ENCODE results near the gene C14orf180. TPM values are rescaled to one million over a fixed set of nuclear protein-coding genes. Genes with fewer than 3 reads are reported as not detected.
"Not testable (repeated sequence)": the region's sequence is repeated elsewhere in the genome, so short reads cannot be mapped to it uniquely, and the experiment has no call there.

Gene C14orf180
- polyA plus RNA-seq, 1 donor, result 13.3 TPM

DNA sequence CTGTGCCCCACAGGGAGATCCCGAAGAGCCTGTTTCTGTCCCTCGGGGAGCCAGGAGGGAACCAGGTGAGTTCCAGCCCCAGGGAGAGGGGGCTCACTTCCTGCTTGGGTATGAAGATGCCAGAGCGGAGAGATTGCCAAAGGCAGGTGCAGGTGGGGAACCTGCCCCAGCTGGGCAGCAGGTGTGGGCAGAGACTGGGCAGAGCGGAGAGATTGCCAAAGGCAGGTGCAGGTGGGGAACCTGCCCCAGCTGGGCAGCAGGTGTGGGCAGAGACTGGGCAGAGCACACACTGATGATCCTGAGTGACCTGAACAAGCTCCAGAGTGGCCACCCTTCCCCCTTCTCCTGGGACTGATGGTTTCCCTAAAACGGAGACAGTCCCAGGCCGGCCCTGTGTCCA is 375 bp downstream of the C14orf180 start:
- DNase-seq, result not testable (repeated sequence)

- DNase-seq, result no peak
Observed at GRCh38 chr14:104580961-104581360, 1.4 kb downstream of the C14orf180 start.

DNA sequence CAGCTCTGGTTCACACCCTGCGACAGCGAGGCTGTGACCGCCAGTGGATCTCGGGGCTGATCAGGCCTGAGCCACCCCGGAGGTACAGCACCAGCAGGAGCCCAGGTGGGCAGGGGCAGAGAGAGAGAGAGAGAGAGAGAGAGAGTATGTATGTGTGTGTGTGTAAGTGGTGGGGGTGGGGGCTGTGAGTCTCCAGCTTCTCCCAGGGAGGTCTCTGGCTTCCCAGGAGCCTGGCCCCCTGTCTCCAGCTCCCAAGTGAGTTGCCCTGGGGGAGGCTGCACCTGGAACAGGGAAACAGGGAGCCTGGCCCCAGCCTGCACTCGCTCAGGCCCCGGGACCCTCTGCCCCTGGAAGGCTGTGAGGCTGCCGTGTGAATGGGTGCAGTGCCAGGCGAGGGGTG is 2.0 kb downstream of the C14orf180 start:
- no peak for DNase-seq

DNA sequence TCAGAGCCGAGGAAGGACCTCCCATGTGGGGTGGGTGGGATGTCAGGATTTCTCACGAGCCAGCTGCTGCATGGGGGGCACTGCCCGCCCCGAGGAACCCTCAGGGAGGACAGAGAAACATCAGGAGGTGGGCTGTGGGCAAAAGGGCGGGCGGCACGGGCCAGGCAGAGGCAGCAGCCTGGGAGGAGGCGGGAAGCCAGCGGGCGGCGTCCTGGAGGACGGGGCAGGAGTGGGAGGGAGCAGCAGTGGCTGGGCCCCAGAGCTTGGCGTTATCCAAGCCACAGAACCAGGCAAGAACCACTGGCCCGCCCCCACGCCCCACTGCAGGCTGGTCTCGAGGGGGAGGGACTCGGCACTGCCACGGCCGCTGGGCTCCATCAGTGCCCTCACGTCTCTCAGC is 2.4 kb downstream of the C14orf180 start:
- DNase-seq, result no peak

DNA sequence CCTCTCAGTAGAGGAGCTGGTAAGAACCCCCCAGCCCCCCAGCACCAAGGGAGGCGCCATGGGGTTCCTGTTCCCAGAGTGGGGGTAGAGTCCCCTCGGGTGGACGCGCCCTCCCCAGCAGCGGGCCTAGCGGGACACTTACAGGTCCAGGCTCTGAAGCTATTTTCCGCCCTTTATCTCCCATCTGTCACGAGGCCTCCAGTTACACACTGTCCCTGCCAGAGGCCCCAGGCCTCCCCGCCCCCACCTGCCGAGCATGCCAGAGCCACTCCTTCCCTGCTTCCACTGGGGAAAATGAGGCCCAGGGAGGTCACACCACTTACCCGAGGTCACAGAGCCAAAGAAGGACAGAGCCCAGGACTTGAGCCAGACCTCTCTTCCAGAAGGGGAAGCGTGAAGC is 3.1 kb downstream of the C14orf180 start:
- DNase-seq, result no peak

DNA sequence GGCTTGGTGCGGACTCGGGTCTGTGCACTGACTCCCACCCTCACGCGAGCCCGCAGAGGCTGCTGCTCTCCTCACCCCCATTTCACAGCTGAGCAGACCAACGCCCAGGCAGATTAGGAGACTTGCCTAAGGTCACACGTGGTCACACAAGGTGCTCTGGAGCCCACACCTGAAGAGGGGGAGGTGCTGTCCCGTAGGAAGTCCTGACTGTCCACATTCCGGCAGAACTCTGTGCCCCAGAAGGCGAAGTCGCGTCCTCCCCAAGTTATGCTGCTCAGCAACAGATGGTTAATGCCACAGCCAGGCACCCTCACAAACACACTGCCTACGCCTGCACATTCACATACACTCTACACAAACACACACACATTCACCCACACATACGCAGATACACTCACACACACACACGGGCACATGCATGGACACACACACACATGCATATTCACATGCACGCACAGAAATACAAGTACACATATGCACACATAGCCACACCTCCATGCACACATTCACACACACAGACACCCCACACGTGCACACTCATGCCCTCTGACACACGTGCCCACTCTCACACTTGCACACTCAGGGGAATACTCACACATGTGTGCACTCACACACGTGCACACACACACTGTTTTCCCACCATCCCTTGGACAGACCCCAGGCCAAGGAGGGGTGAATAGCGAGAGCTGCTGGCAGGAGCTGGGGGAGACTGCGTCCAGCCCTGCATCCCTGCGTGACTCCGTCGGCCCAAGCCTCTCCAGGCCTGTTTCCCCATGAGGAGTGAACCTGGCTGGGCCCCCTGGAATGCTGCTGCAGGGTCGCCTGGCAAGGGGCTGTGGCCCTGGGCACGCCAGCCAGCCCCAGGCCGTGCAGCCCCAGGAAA is 4.1 kb downstream of the C14orf180 start:
- DNase-seq, result no peak

- no peak for DNase-seq
Observed at GRCh38 chr14:104584557-104584956, 5.0 kb downstream of the C14orf180 start.

DNA sequence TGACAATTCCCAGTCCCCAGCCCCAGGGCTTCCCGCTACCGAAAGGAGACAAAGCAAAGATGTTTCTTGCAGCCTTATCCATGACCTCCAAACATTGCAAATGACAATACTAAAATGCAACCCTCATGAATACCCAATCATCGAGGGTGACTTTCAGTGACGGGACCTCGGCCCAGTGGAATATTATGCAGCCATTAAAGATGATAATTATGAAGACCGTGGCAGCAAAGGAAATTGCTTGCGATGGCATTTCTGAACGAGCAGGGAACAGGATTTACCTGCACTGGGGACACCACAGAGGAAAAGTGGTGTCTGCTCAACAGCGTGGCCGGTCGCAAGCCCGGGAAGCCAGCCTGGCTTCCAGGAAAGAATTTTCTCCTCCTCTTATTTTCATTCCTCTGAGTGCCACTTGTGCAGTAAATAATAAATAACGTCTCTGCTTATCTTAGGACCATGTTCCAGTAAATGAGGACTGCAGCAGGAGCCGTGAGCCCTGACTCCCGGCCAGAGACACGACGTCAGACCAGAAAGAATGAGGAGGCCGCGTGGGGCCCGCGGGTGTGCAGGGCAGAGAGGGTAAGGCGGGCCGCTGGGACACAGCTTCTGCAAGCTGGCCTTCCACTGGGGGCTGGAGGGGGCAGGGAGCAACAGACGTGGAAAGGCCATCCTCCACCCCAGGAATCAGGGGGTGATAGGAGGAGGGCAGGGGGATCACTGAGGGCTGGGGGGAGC is 6.6 kb downstream of the C14orf180 start:
- DNase-seq, result no peak

DNA sequence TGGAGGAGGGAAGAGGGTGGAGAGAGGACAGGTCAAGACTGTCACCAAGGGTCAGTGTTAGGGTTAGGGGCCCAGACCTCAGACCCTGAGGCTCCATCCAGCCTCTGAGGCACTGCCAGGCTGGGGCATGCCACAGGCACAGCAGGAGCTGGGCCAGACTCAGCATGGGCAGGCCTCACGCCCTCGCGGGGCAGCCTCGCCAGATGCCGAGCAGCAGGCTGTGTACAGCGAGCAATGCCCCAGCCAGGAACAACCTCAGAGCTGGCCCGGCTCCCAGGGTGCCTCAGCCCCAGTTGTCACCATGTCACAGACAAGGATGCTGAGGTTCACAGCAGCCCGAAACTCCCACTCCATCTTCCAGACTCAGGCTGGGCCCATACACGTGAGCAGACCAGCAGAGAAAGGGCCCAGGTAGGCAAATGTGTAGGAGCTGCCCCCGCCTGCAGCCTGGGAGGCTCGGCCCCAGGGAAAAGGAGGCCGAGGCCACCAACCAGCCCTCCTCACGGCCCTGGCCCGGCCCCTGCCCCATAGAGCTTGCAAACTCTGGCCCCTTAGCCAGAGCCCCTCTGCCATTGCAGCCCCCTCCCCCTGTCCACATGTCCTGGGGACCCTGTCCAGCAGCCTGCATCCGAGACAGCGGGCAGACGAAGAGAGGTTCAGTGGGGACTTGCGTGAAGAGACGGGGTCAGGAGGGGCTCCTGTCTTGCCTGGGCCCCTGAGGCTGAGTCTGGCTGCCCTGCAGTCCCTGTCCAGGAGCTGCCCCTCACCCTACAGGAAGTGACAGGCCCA is 7.5 kb downstream of the C14orf180 start:
- DNase-seq, result no peak

DNA sequence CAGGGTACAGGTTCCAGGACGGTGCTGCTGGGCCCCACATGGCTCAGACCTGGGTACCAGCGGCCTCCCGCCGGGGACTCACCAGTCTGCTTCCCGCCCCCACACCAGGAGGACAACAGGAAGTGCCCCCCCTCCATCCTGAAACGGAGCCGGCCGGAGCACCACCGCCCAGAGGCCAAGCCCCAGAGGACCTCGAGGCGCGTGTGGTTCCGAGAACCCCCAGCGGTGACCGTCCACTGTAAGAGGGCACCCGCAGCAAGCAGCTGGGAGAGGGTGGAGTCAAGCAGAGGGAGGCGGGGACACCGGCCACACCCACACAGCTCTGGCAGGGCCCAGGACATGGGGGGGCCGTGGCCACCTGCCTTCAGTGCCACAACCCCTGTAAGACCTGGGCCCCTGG is 8.1 kb downstream of the C14orf180 start:
- DNase-seq, result no peak

DNA sequence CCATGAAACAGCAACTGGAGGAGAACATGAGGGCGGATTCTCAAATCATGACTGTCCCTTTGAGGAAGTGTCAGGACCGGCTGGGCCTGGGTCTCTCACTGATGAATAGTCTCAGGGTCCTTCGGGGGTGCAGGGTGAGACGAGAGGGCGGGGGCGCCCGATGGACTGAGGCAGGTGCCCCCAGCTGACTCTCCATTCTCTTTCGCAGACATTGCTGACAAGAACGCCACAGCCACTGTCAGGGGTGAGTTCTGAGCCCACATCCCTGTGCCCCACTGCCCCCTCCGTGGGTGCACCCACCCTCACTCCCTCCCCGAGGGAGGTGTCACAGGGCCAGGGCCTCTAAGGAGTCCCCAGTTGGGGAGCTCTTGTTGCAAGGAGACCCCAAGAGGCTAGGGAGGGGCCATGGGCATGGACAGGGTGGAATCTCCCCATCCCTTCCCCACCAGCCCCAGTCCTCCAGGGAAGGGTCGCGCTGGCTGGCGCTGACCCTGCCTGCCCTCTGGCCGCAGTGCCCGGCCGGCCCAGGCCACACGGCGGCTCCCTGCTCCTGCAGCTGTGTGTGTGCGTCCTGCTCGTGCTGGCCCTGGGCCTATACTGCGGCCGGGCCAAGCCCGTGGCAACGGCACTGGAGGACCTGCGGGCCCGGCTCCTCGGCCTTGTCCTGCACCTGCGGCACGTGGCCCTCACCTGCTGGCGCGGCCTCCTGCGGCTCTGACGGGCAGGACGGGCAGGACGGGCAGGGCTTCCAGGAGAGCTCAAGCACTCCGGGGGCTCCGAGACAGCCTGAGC is 8.7 kb downstream of the C14orf180 start:
- no peak for DNase-seq

DNA sequence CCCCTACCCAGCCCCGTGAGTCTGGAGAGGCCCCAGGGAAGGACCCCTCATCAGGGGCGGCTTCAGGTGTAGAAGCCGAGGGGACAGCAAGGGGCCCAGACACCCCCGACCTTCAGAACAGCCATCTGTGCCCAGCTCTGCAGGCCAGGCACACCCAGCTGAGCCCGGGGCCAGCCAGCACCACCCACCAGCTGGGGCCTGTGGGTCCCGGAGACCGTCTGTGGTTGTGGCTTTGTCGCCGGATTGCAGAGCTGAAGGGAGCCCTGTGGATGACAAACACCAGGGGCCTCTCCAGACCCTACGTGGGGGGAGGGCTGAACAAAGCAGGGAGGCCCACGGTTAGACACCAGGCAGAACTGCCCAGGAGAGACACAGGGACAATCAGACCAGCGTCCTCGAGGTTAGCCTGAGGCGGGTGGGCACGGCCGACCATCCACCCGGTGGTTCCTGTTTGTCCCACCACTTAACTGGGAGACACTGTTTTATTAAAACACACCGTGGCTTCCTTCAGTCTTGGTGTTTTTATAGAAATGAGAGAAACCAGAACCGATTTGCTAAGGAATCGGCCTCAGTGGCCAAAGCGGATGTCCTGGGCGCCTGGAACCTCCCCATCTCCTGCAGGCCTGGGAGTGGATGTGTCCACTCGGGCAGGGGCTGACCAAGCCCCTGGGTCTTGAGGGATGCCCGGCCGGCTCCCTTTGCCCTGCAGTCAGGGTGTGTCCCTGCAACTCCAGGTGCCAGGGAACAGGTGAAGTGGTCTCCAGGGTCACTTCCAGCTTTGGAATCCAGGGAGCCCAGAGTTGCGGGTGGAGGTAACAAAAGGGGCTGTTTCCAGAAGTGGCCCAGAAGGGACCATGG is 10.0 kb downstream of the C14orf180 start:
- no peak for DNase-seq

DNA sequence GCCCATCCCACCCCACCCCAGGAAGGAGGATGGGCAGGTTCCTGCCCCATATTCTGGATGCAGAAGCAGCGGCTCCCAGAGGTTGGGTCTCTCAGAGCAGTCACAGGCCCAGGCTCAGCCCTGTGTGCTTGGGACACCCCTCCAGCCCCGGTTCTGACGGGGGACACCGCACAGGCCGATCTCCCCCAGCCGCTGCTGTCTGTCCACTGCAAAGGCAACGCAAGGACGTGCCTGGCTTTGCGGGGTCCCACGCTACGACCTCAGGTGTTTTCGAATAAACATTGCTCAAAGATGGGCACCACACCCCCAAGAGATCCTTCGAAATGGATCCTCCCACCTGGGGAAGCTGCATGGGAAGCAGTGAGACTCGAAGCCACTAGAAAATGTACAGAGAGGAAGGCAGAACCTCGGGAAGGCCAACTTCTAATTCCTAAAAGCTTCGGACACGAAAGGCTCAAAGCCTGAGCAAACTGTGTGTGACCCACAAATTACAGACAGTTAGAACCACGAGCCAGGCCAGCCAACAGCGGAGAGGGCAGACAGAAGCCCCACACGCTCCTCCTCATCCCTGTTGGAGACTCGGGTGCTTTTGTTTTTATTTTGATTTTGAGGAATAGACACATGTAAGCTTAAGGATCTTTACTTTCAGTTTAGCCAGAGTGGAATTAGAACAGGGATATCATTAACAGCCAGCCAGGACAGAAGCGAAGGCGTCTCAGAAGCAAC is 10.8 kb downstream of the C14orf180 start:
- DNase-seq, result no peak

- no peak for DNase-seq
Observed at GRCh38 chr14:104591031-104591430, 11.5 kb downstream of the C14orf180 start.

- DNase-seq, result no peak
Observed at GRCh38 chr14:104591506-104592291, 12.1 kb downstream of the C14orf180 start.

DNA sequence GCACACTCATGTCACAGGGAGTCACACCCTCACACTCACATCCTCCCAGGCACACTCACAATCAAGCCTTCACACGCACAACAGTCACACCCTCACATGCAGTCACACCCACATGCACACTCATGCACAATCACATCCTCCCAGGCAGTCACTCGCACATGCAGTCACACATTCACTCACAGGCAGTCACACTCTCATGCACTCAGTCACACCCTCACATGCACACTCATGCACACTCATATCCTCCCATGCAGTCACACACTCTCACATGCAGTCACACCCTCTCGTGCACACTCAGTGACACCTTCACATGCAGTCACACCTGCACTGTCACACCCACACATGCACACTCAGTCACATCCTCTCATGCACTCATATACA is 12.7 kb downstream of the C14orf180 start:
- DNase-seq, result no peak

DNA sequence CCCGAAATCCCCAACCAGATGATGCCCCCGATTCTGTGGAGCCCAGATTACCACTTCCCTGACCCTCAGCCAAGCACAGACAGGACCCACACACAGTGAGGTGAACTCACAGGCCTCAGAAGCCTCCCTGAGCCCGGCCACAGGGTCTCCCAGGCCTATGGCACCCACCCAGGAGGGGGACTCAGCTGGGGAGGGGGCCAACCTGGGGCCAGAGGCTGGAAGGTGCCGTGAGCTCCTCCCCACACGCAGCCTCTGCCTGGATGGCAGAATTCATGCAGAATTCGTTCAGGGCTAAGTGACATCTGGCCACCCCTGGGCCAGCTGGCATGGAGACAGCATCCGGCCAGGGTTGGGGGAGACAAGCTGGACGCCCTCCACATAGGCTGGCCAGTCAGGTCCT is 13.2 kb downstream of the C14orf180 start:
- DNase-seq, result no peak

DNA sequence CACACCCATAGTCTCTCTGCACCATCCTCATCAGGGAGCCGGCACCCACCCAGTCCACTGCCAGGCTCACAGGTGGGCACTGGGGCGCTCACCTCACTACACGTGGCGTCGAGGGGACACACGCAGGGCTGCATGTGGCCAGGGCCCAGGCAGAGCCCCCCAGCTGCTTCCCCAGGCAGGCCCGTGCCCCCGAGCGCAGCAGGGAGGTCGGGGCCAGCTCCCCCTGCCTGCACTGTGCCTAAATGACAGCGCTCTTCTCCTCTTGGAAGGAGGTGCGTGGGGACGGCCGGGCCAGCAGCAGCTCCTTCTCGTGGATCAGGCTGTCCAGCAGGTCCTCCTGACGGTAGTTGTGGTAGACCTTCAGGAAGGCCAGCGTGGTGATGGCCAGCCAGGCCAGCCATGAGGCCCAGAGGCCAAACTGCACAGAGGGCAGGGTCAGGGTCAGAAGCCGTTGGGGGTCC is 13.7 kb downstream of the C14orf180 start:
- DNase-seq, result no peak

GRCh38 chr14:104593710-104594136 is 14.2 kb downstream of the C14orf180 start:
- no peak for DNase-seq

Data from hindlimb muscle (tissue), 1 donor.